ENCODE measurements around the gene SSTR5.
"Not testable (repeated sequence)": the region's sequence is repeated elsewhere in the genome, so short reads cannot be mapped to it uniquely, and the experiment has no call there.

The SSTR5 gene

GRCh38 chr16:1072526-1073261 lies at the start of gene SSTR5:
Gene SSTR5, plus strand, starts transcription at chr16:1072747. Its CDS starts 6,122 bp downstream, at chr16:1078869.
- DNase-seq (ENCODE audit: low read depth) = no peak

- DNase-seq (ENCODE audit: low read depth) = no peak
Observed at GRCh38 chr16:1024138-1024537, 48.4 kb upstream of the SSTR5 start.

GRCh38 chr16:1025183-1025809 lies 47.3 kb upstream of the SSTR5 start:
- not testable (repeated sequence) for DNase-seq (ENCODE audit: low read depth)

GRCh38 chr16:1026057-1026783 lies 46.3 kb upstream of the SSTR5 start:
- no peak for DNase-seq (ENCODE audit: low read depth)

GRCh38 chr16:1026784-1027500 lies 45.6 kb upstream of the SSTR5 start:
- DNase-seq (ENCODE audit: low read depth) = no peak

- DNase-seq (ENCODE audit: low read depth) = no peak
Observed at GRCh38 chr16:1027501-1027815, 45.1 kb upstream of the SSTR5 start.

- no peak for DNase-seq (ENCODE audit: low read depth)
Observed at GRCh38 chr16:1028056-1028455, 44.5 kb upstream of the SSTR5 start.

GRCh38 chr16:1028524-1029258 lies 43.9 kb upstream of the SSTR5 start:
- no peak for DNase-seq (ENCODE audit: low read depth)

GRCh38 chr16:1029259-1029545 lies 43.3 kb upstream of the SSTR5 start:
- no peak for DNase-seq (ENCODE audit: low read depth)

- DNase-seq (ENCODE audit: low read depth) = no peak
Observed at GRCh38 chr16:1030473-1030901, 42.1 kb upstream of the SSTR5 start.

- no peak for DNase-seq (ENCODE audit: low read depth)
Observed at GRCh38 chr16:1031666-1032065, 40.9 kb upstream of the SSTR5 start.

GRCh38 chr16:1032607-1033006 lies 39.9 kb upstream of the SSTR5 start:
- no peak for DNase-seq (ENCODE audit: low read depth)

GRCh38 chr16:1033128-1033679 lies 39.3 kb upstream of the SSTR5 start:
- DNase-seq (ENCODE audit: low read depth) = no peak

- DNase-seq (ENCODE audit: low read depth) = no peak
Observed at GRCh38 chr16:1034230-1035065, 38.1 kb upstream of the SSTR5 start.

- DNase-seq (ENCODE audit: low read depth) = no peak
Observed at GRCh38 chr16:1035066-1035415, 37.5 kb upstream of the SSTR5 start.

GRCh38 chr16:1036166-1036565 lies 36.4 kb upstream of the SSTR5 start:
- DNase-seq (ENCODE audit: low read depth) = no peak

- DNase-seq (ENCODE audit: low read depth) = no peak
Observed at GRCh38 chr16:1036726-1037393, 35.7 kb upstream of the SSTR5 start.

GRCh38 chr16:1037394-1038257 lies 34.9 kb upstream of the SSTR5 start:
- no peak for DNase-seq (ENCODE audit: low read depth)

GRCh38 chr16:1038932-1039331 lies 33.6 kb upstream of the SSTR5 start:
- no peak for DNase-seq (ENCODE audit: low read depth)

All from activated T-helper 1 cell treated with Interleukin-2 at 50 U/mL for 16 hours (primary cell).